Endothelial cell of umbilical vein (primary cell): ENCODE measurements around the gene PRKG1. TPM values are rescaled to one million over a fixed set of nuclear protein-coding genes. Genes with fewer than 3 reads are reported as not detected.

Experiments used
- BruUV-seq: library from RNA; stranded (reverse); fragments of 400-500 nt; replicated peaks from 2 replicates; lab custom pipeline; 2021; lab: Mats Ljungman, UMichigan
- CTCF ChIA-PET: fragments of 300-600, 350-600 bp; sonication (Branson Sonifier 250); formaldehyde crosslinking; loops from one replicate; lab custom pipeline; 2021; ENCODE audit warnings: antibody characterized with exemption, inconsistent platforms; lab: Charles Lee
- POLR2A ChIA-PET: fragments of 300-600, 350-600 bp; sonication (Branson Sonifier 250); formaldehyde crosslinking; loops from one replicate; lab custom pipeline; 2021; ENCODE audit warnings: antibody characterized with exemption, inconsistent platforms; lab: Charles Lee
- DNase-seq: peaks from one replicate; pipeline ENCODE4 v3.0.0-alpha.2; 2011; ENCODE audit warnings: low read depth, low spot score
- FAIRE-seq: peaks from 2 replicates; lab custom pipeline; 2011; peaks lifted over from hg19 to GRCh38; lab: Jason Lieb, UNC
- H2AFZ ChIP-seq: 2 replicates; pipeline ENCODE4 v1.6.0; 2012; ENCODE audit warnings: low read depth, low read length, control low read depth, inconsistent platforms
- H3K27ac ChIP-seq: 2 replicates; pipeline ENCODE4 v1.5.1; 2011; ENCODE audit warnings: low read depth, mild to moderate bottlenecking, control low read depth, low read length, moderate library complexity; ENCODE audit not compliant: insufficient read depth
- H3K27me3 ChIP-seq, 2 experiments: 2 replicates each; pipeline versions ENCODE4 v1.6.0 to v1.6.1; 2011; ENCODE audit warnings: low read length in 2 of 2, mixed read lengths in 1 of 2; ENCODE audit not compliant: control insufficient read depth in 2 of 2, insufficient read depth in 2 of 2
- H3K36me3 ChIP-seq, 2 experiments: 2 replicates in 1 of 2; 3 replicates in 1 of 2; pipeline ENCODE4 v1.5.1; 2011; ENCODE audit warnings: low read length in 2 of 2, mild to moderate bottlenecking in 1 of 2, moderate library complexity in 1 of 2; ENCODE audit not compliant: control insufficient read depth in 2 of 2, insufficient read depth in 2 of 2; ENCODE audit errors: extremely low read depth in 1 of 2
- H3K4me1 ChIP-seq: 3 replicates; pipeline ENCODE4 v1.5.1; 2011; ENCODE audit warnings: mild to moderate bottlenecking, low read length; ENCODE audit not compliant: control insufficient read depth, insufficient read depth; ENCODE audit errors: extremely low read depth
- H3K4me2 ChIP-seq: 2 replicates; pipeline ENCODE4 v1.6.1; 2011; ENCODE audit warnings: low read length, control low read depth, mixed read lengths; ENCODE audit not compliant: insufficient read depth
- H3K4me3 ChIP-seq, 3 experiments: fragments of 200-600 bp in 1 of 3; sonication (generic), shearing (Covaris generic) in 1 of 3; replicated peaks in 1 of 3; 2 replicates each; pipeline ENCODE4 v1.5.1; 2011 to 2016; ENCODE audit warnings: control low read depth in 3 of 3, low read length in 3 of 3, mild to moderate bottlenecking in 2 of 3, inconsistent platforms in 1 of 3, low read depth in 1 of 3, moderate library complexity in 1 of 3; ENCODE audit not compliant: insufficient read depth in 1 of 3
- H3K79me2 ChIP-seq: 2 replicates; pipeline ENCODE4 v1.6.0; 2012; ENCODE audit warnings: low read length, inconsistent platforms; ENCODE audit not compliant: control insufficient read depth, insufficient read depth
- H3K9ac ChIP-seq: replicated peaks from 2 replicates; pipeline ENCODE3; 2011; ENCODE audit warnings: low read length, control low read depth; ENCODE audit not compliant: insufficient read depth; ENCODE audit errors: extremely low read depth
- H3K9me1 ChIP-seq: replicated peaks from 3 replicates; pipeline ENCODE4 v1.6.0; 2011; ENCODE audit warnings: mild to moderate bottlenecking, low read length; ENCODE audit not compliant: control insufficient read depth, insufficient read depth; ENCODE audit errors: extremely low read depth
- H3K9me3 ChIP-seq: replicated peaks from 2 replicates; pipeline ENCODE4 v1.5.1; 2012; ENCODE audit warnings: low read length, inconsistent platforms; ENCODE audit not compliant: control insufficient read depth, insufficient read depth
- H4K20me1 ChIP-seq: replicated peaks from 2 replicates; pipeline ENCODE3; 2011; ENCODE audit warnings: mild to moderate bottlenecking, low read length; ENCODE audit not compliant: control insufficient read depth, insufficient read depth; ENCODE audit errors: extremely low read depth
- EZH2 ChIP-seq: IDR thresholded peaks from 2 replicates; pipeline ENCODE4 v1.6.1; 2012; ENCODE audit warnings: borderline replicate concordance, low read depth, mild to moderate bottlenecking, moderate library complexity, low read length, inconsistent platforms; ENCODE audit not compliant: severe bottlenecking
- FOS ChIP-seq: IDR thresholded peaks from 2 replicates; pipeline ENCODE4 v1.6.1; 2011; ENCODE audit warnings: mild to moderate bottlenecking, low read length, moderate library complexity, borderline replicate concordance; ENCODE audit not compliant: insufficient read depth
- GATA2 ChIP-seq: IDR thresholded peaks from 2 replicates; pipeline ENCODE4 v1.7.0; 2011; ENCODE audit warnings: low read depth, mild to moderate bottlenecking, moderate library complexity, mixed read lengths, low read length; ENCODE audit not compliant: insufficient read length, insufficient read depth
- JUN ChIP-seq: IDR thresholded peaks from 2 replicates; pipeline ENCODE4 v1.6.1; 2011; ENCODE audit warnings: borderline replicate concordance, low read depth; ENCODE audit not compliant: insufficient read length, insufficient read depth
- MYC ChIP-seq: IDR thresholded peaks from one replicate; pipeline ENCODE4 v1.6.1; 2011; ENCODE audit warnings: mild to moderate bottlenecking, low read depth, low read length
- POLR2A ChIP-seq: IDR thresholded peaks from 2 replicates; pipeline ENCODE4 v1.6.1; 2012; ENCODE audit warnings: low read depth, mild to moderate bottlenecking, control low read depth, low read length
- POLR2AphosphoS5 ChIP-seq: IDR thresholded peaks from 2 replicates; pipeline ENCODE4 v1.6.1; 2012; ENCODE audit warnings: low read depth, mild to moderate bottlenecking, control low read depth, low read length, moderate library complexity; ENCODE audit not compliant: insufficient read depth
- dilution Hi-C: fragments of 300-500 bp; cut with MboI; formaldehyde crosslinking; loops from one replicate; pipeline ENCODE4 v1.15.0; 2019; ENCODE audit warnings: low sequenced_read_pairs; ENCODE audit not compliant: extremely low pct_ligation_motif_present
- intact Hi-C: fragments of 100-400 bp; cut with micrococcal nuclease; formaldehyde crosslinking; loops from one replicate; pipeline ENCODE4 v1.10.0; 2022
- polyA plus RNA-seq, 4 experiments: library from polyadenylated mRNA; depleted of rRNA in 3 of 4; stranded (reverse) in 3 of 4; unstranded in 1 of 4; fragments of >200 nt; gene quantifications; 2 replicates each; pipeline versions ENCODE4 v1.2.1 to v1.2.3, GENCODE V29; 2011 to 2012; ENCODE audit warnings: missing spikeins in 1 of 4
- total RNA-seq: library from RNA; stranded (reverse); gene quantifications from 2 replicates; pipeline ENCODE4 v1.2.3, GENCODE V29; 2021
- TF ChIP-seq, protein P1 (sequence below): IDR thresholded peaks from 2 replicates; pipeline ENCODE4 v1.6.1; 2011; ENCODE audit not compliant: insufficient read depth, insufficient read length

The PRKG1 gene
- total and polyA plus RNA-seq, 2 donors (not counting 3 experiments of a cell fraction or from before 2014, with no cell fraction given), result 0.01 to 0.18 TPM

GRCh38 chr10:51638737-51639136 is 564.5 kb downstream of the PRKG1 start:
- Histone ChIP-seq H3K9ac (no peak overlapping the region), H3K27me3 (peaks cover 10% of the 10 kb centered on the region in 2 experiments), H3K4me2 (no peak overlapping the region), H3K4me3 (no peak overlapping the region), H2AFZ (no peak overlapping the region), H3K9me3 (no peaks in the 10 kb centered on the region), H3K9me1 (no peaks in the 10 kb centered on the region), H4K20me1 (no peaks in the 10 kb centered on the region), H3K36me3 (no peaks in the 10 kb centered on the region), H3K27ac (no peak overlapping the region), H3K79me2 (no peaks in the 10 kb centered on the region), H3K4me1 (peaks cover 11% of the 10 kb centered on the region)
- CTCF ChIA-PET, result interaction anchor here (0.7 kb wide), 1 partner anchor 147 kb away, joined by 3 read pairs; no protein-coding TSS in a partner anchor
- no peak for TF ChIP-seq FOS
- TF ChIP-seq, protein P1, sequence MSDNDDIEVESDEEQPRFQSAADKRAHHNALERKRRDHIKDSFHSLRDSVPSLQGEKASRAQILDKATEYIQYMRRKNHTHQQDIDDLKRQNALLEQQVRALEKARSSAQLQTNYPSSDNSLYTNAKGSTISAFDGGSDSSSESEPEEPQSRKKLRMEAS, result no peak
- no peak for TF ChIP-seq EZH2
- TF ChIP-seq POLR2AphosphoS5, result no peak
- no peak for TF ChIP-seq MYC
- TF ChIP-seq GATA2, result no peak
- TF ChIP-seq JUN, result no peak
- no peak for TF ChIP-seq POLR2A
- FAIRE-seq (no peak), DNase-seq (no peak)
- intact Hi-C loops, result no loop called here
- POLR2A ChIA-PET, result no interaction called here
- BruUV-seq, result no TSS peak
- dilution Hi-C loops, result no loop called here
